Gastrocnemius medialis (tissue), 4 donors: ENCODE measurements around the gene C13orf42. TPM values are rescaled to one million over a fixed set of nuclear protein-coding genes. Genes with fewer than 3 reads are reported as not detected.
"Not testable (repeated sequence)": the region's sequence is repeated elsewhere in the genome, so short reads cannot be mapped to it uniquely, and the experiment has no call there.

Experiments used
- ATAC-seq, 2 donors: fragments of 150-250 bp; one replicate each; pipeline ENCODE4 v1.9.1; 2016
- DNase-seq, 2 donors: peaks; one replicate each; pipeline ENCODE4 v3.0.0-alpha.2; 2019
- H3K27ac ChIP-seq, 4 donors: fragments of 200-600 bp; sonication (generic); 1 replicate in 1 of 4; 2 replicates in 3 of 4; pipeline ENCODE4 v1.5.1; 2016 to 2018; ENCODE audit warnings: mild to moderate bottlenecking in 2 of 4, moderate library complexity in 1 of 4
- H3K27me3 ChIP-seq, 3 donors: fragments of 200-600 bp; sonication (generic) in 2 of 3; 1 replicate in 1 of 3; 2 replicates in 2 of 3; pipeline versions ENCODE4 v1.5.1 to v1.6.0; 2016 to 2019; ENCODE audit warnings: mild to moderate bottlenecking in 1 of 3, moderate library complexity in 1 of 3
- H3K36me3 ChIP-seq, 2 donors: fragments of 200-600 bp; sonication (generic) in 1 of 2; one replicate each; pipeline ENCODE4 v1.5.1; 2017 to 2018
- H3K4me1 ChIP-seq, 2 donors: fragments of 200-600 bp; sonication (generic) in 1 of 2; one replicate each; pipeline ENCODE4 v1.5.1; 2016 to 2017; ENCODE audit warnings: mild to moderate bottlenecking in 2 of 2
- H3K4me3 ChIP-seq, 4 donors: fragments of 200-600 bp; sonication (generic) in 3 of 4; 1 replicate in 1 of 4; 2 replicates in 3 of 4; pipeline ENCODE4 v1.5.1; 2016 to 2019; ENCODE audit warnings: mild to moderate bottlenecking in 2 of 4
- H3K9me3 ChIP-seq, 3 donors: fragments of 200-600 bp; sonication (generic) in 2 of 3; 1 replicate in 1 of 3; 2 replicates in 2 of 3; pipeline ENCODE4 v1.5.1; 2016 to 2019
- CTCF ChIP-seq, 5 experiments: fragments of 450-650 bp in 3 of 5; fragments of 200-600 bp in 2 of 5; sonication (generic) in 2 of 5; IDR thresholded peaks in 4 of 5; conservative IDR thresholded peaks in 1 of 5; 1 replicate in 4 of 5; 2 replicates in 1 of 5; pipeline ENCODE4 v1.5.1; 2016 to 2019; ENCODE audit warnings: antibody characterized with exemption in 5 of 5, mild to moderate bottlenecking in 3 of 5, moderate library complexity in 3 of 5
- POLR2A ChIP-seq, 2 donors: fragments of 450-650 bp; IDR thresholded peaks; one replicate each; pipeline ENCODE4 v1.6.1; 2017; ENCODE audit warnings: antibody characterized with exemption in 2 of 2, mild to moderate bottlenecking in 2 of 2, moderate library complexity in 2 of 2
- in situ Hi-C, 4 donors: fragments of 200-750 bp; cut with MboI; loops; one replicate each; pipeline versions ENCODE4 v1.15.0 to v1.8.0; 2017; ENCODE audit warnings: low sequenced_read_pairs in 4 of 4
- intact Hi-C: fragments of 100-400 bp; cut with DNase I; formaldehyde crosslinking; loops from one replicate; pipeline ENCODE4 v1.15.1; 2023; ENCODE audit warnings: low total_unique reads
- total RNA-seq, 4 donors: library from RNA; depleted of rRNA; stranded (reverse); fragments of >200 nt; gene quantifications; one replicate each; pipeline versions ENCODE4 v1.1.0 to v1.2.3, GENCODE V29; 2016

Gene C13orf42
- total RNA-seq, 4 donors from 2014 or later = not detected

GRCh38 chr13:51091839-51092238 lies 19.2 kb downstream of the C13orf42 start:
- no peak for TF ChIP-seq POLR2A (IDR thresholded peaks at IDR 0.05)
- TF ChIP-seq CTCF (IDR thresholded peaks at IDR 0.05 in 4 of 5, conservative IDR thresholded peaks at IDR 0.05 in 1 of 5) = no peak
- ATAC-seq (no peak), DNase-seq (no peak)
- intact Hi-C loops (no loop called here), in situ Hi-C loops (no loop called here)
- H3K4me1 ChIP-seq = no peaks in the 10 kb centered on the region
- H3K27ac ChIP-seq = no peak overlapping the region
- no peak overlapping the region for H3K4me3 ChIP-seq
- H3K27me3 ChIP-seq = no peaks in the 10 kb centered on the region
- no peaks in the 10 kb centered on the region for H3K9me3 ChIP-seq
- H3K36me3 ChIP-seq = no peaks in the 10 kb centered on the region

GRCh38 chr13:51083706-51084105 lies 27.4 kb downstream of the C13orf42 start:
- DNase-seq = no peak
- no peak for TF ChIP-seq CTCF (IDR thresholded peaks at IDR 0.05 in 4 of 5, conservative IDR thresholded peaks at IDR 0.05 in 1 of 5)
- TF ChIP-seq POLR2A (IDR thresholded peaks at IDR 0.05) = no peak
- intact Hi-C loops = no loop called here
- ATAC-seq = no peak
- no peaks in the 10 kb centered on the region for H3K9me3 ChIP-seq
- H3K27me3 ChIP-seq = no peaks in the 10 kb centered on the region
- no peak overlapping the region for H3K27ac ChIP-seq
- H3K4me1 ChIP-seq = no peaks in the 10 kb centered on the region
- no peak overlapping the region for H3K4me3 ChIP-seq
- in situ Hi-C loops = no loop called here
- no peaks in the 10 kb centered on the region for H3K36me3 ChIP-seq

DNA sequence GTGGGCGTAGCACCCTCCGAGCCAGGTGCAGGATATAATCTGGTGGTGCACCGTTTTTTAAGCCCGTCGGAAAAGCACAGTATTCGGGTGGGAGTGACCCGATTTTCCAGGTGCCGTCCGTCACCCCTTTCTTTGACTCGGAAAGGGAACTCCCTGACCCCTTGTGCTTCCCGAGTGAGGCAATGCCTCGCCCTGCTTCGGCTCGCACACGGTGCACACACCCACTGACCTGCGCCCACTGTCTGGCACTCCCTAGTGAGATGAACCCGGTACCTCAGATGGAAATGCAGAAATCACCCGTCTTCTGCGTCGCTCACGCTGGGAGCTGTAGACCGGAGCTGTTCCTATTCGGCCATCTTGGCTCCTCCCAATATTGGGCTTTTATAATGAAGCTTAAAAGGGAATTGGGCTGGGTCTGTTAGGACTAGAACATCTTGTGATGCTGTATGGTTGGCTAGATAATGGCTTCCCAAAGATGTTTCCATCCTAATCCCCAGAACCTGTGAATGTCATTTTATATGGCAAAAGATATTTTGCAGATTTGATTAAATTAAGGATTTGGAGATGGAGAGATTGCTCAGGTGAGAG lies 30.5 kb downstream of the C13orf42 start:
- DNase-seq, in situ Hi-C loops, H3K27me3 ChIP-seq, H3K27ac ChIP-seq, H3K36me3 ChIP-seq, intact Hi-C loops, H3K9me3 ChIP-seq, H3K4me1 ChIP-seq, H3K4me3 ChIP-seq, ATAC-seq: not testable (repeated sequence)

DNA sequence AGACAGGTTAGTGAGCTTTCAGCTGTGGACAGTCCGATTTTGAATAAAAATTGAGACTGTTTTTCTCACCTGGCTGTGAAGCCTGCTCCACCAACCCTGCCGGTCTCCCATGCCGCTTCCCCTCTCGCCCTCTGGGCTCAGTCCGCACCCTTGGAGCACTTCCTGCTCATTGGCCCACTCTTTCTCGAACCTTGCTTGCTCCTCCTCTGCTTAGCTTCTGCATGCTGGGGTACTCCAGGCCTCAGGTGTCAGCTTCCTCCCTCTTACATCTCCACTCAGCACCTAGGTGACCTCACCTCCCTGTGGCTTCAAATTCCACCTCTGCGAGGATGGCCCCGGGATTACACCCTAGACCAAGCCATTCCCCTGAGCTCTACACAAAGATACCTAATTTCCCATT lies 39.6 kb downstream of the C13orf42 start:
- Histone ChIP-seq H3K4me1 (no peaks in the 10 kb centered on the region), H3K36me3 (no peaks in the 10 kb centered on the region), H3K27me3 (no peaks in the 10 kb centered on the region), H3K27ac (no peak overlapping the region), H3K9me3 (no peaks in the 10 kb centered on the region), H3K4me3 (no peak overlapping the region)
- intact Hi-C loops = no loop called here
- in situ Hi-C loops = loop anchor here in 1 of 4 donors (25.0 kb wide), 1 partner anchor 1109 kb away; no protein-coding TSS in a partner anchor
- no peak for TF ChIP-seq CTCF (IDR thresholded peaks at IDR 0.05 in 4 of 5, conservative IDR thresholded peaks at IDR 0.05 in 1 of 5)
- ATAC-seq (no peak), DNase-seq (no peak)

DNA sequence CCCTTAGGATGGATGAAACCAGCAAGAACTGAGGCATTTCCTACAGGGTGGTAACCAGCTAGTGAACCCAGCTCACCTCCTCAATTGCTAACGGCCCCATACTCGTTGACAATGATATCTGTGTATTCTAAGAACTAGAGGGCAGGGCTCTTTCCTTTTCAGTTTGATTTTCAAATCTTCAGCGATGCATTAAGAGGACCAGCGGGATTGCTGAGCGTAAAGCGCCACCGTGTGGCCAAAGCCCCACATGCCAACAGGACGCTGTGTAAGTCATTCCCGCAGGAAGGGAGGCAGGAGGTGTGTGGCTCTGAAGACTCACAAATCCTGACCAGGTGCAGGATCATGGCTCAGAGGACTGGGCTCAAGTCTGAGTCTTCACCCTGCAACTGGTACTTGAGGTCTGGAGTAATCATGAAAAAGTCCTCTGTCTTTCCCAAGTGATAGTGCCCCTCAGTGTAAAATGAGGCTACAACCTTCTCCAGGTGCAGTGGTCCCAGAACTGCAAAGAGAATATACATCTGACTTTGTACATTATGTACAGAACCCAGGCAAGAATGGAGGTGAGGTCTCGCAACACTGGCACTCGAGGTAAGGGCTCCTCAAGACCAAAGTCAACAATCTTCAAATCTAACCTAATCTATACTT lies 40.9 kb downstream of the C13orf42 start:
- peak; percentile 60 to 79 for ATAC-seq
- H3K27me3 ChIP-seq = no peaks in the 10 kb centered on the region
- no peaks in the 10 kb centered on the region for H3K36me3 ChIP-seq
- TF ChIP-seq POLR2A (IDR thresholded peaks at IDR 0.05) = no peak
- TF ChIP-seq CTCF (IDR thresholded peaks at IDR 0.05 in 4 of 5, conservative IDR thresholded peaks at IDR 0.05 in 1 of 5) = peak; percentile 56 to 90 (median 78)
- in situ Hi-C loops (loop anchor here in 1 of 4 donors (25.0 kb wide), 1 partner anchor 1108 kb away; no protein-coding TSS in a partner anchor), intact Hi-C loops (loop anchor here (1.0 kb wide), 1 partner anchor 81 kb away; no protein-coding TSS in a partner anchor)
- no peak overlapping the region for H3K27ac ChIP-seq
- no peaks in the 10 kb centered on the region for H3K9me3 ChIP-seq
- H3K4me3 ChIP-seq = no peak overlapping the region
- peak; percentile 32 to 51 for DNase-seq
- no peaks in the 10 kb centered on the region for H3K4me1 ChIP-seq
